ENCODE data around the gene DOCK4.

The DOCK4 gene

DNA sequence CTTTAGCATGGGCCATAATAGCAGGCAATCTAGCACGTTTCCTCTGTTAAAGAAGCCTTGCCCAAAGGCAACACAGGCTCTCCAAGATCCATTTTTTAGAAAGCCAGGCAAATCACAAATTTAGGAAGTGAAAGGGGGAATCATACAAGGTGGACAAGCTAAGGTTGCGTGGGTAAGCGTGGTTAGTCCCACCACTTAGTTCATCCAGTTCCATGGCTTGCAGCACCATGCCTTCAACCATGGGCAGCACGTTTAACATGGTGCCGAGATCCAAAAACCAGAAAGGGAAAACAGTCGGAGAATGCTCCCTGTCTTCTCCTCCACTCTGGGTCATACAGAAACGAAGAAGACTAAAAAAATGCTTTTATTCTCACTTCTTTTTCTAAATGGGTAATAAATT, 409.5 kb downstream of the DOCK4 start:
- no peak for DNase-seq (ENCODE audit: low read depth)
- TF ChIP-seq, protein P1, sequence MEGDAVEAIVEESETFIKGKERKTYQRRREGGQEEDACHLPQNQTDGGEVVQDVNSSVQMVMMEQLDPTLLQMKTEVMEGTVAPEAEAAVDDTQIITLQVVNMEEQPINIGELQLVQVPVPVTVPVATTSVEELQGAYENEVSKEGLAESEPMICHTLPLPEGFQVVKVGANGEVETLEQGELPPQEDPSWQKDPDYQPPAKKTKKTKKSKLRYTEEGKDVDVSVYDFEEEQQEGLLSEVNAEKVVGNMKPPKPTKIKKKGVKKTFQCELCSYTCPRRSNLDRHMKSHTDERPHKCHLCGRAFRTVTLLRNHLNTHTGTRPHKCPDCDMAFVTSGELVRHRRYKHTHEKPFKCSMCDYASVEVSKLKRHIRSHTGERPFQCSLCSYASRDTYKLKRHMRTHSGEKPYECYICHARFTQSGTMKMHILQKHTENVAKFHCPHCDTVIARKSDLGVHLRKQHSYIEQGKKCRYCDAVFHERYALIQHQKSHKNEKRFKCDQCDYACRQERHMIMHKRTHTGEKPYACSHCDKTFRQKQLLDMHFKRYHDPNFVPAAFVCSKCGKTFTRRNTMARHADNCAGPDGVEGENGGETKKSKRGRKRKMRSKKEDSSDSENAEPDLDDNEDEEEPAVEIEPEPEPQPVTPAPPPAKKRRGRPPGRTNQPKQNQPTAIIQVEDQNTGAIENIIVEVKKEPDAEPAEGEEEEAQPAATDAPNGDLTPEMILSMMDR (IDR thresholded peaks at IDR 0.05; ENCODE audit: low read depth, low read length, missing control alignments): no peak

GRCh38 chr7:111789870-111790269, 416.3 kb downstream of the DOCK4 start:
- TF ChIP-seq, protein P1 (IDR thresholded peaks at IDR 0.05; ENCODE audit: low read depth, low read length, missing control alignments): no peak
- no peak for DNase-seq (ENCODE audit: low read depth)
- H3K4me3 ChIP-seq (ENCODE audit: low read depth, low read length): no peak overlapping the region

More for the DNA sequence above, 409.5 kb downstream of the DOCK4 start:
- H3K4me3 ChIP-seq (ENCODE audit: low read depth, low read length): no peak overlapping the region

- DNase-seq (ENCODE audit: low read depth): no peak
- H3K4me3 ChIP-seq (ENCODE audit: low read depth, low read length): no peak overlapping the region
Measured at GRCh38 chr7:111789048-111789320, 417.2 kb downstream of the DOCK4 start.

DNA sequence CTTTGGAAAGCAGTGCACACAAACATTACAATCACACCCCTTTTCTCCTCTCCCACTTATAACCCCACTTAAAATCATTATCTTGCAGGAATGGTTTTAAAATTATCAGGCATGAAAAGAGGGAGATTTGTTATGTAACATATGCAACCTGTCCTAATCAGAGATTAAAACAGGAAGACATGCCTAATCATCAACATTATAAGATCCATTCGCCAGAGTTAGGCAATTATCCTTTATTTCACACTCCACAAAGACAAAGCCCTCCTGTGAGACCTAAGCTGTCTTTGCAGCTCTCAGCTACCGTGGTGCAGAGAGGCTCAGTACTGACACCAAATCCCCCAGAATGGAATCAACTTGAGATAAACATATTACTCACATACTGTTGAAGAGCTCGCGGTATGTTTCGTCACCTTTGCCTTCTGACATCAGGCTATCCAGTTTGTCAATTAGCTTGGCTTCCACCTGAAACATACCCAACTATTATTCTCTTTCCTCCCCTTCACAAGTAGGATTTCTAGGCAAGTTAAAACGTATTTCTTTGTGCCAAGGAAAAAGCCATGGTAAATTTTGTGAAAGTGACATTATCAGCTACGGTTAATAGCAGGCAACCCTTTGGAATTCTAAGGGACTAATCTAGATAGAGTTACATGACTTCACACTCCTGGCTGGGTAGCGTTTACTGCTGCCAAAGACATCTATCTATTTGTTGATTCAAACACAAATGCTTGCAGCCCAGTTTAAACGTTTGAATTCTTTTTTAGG, 417.7 kb downstream of the DOCK4 start:
- H3K4me3 ChIP-seq (ENCODE audit: low read depth, low read length): no peak overlapping the region
- TF ChIP-seq, protein P1 (IDR thresholded peaks at IDR 0.05; ENCODE audit: low read depth, low read length, missing control alignments): no peak
- DNase-seq (ENCODE audit: low read depth): no peak

More at GRCh38 chr7:111789048-111789320, 417.2 kb downstream of the DOCK4 start:
- TF ChIP-seq, protein P1 (IDR thresholded peaks at IDR 0.05; ENCODE audit: low read depth, low read length, missing control alignments): no peak

DNA sequence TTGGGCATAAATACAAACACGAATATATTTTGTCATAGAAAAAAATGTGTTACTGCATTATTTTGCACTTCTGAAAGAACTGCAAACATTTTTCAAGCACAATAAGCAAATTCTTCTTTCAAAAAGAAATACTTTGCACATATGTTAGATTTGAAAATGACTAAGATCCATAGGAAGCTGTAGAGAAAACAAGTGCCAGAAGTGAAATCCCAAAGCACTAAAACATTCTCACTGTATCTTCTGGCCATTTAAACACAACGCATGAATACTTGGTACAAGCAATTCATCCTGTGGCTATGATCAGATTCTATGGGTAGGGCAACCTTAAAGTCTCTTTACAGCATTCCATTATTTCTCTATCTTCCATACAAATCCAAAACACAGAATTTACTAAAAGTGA, 418.5 kb downstream of the DOCK4 start:
- TF ChIP-seq, protein P1 (IDR thresholded peaks at IDR 0.05; ENCODE audit: low read depth, low read length, missing control alignments): no peak
- no peak overlapping the region for H3K4me3 ChIP-seq (ENCODE audit: low read depth, low read length)
- DNase-seq (ENCODE audit: low read depth): no peak

GRCh38 chr7:111787099-111787498, 419.1 kb downstream of the DOCK4 start:
- no peak overlapping the region for H3K4me3 ChIP-seq (ENCODE audit: low read depth, low read length)
- no peak for DNase-seq (ENCODE audit: low read depth)
- TF ChIP-seq, protein P1 (IDR thresholded peaks at IDR 0.05; ENCODE audit: low read depth, low read length, missing control alignments): no peak

- H3K4me3 ChIP-seq (ENCODE audit: low read depth, low read length): no peak overlapping the region
- TF ChIP-seq, protein P1 (IDR thresholded peaks at IDR 0.05; ENCODE audit: low read depth, low read length, missing control alignments): no peak
- no peak for DNase-seq (ENCODE audit: low read depth)
Measured at GRCh38 chr7:111785076-111785475, 421.1 kb downstream of the DOCK4 start.
